CD4-positive, alpha-beta T cell treated with Interleukin-21 for 1 hour (primary cell): ENCODE results near the gene CEP112.

Source experiments
- DNase-seq: peaks from one replicate; pipeline ENCODE4 v3.0.0-alpha.2; 2020

CEP112 gene

GRCh38 chr17:65975878-65976277 is 216.1 kb downstream of the CEP112 start:
- DNase-seq, result no peak

- DNase-seq, result no peak
Observed at GRCh38 chr17:65973237-65973636, 218.7 kb downstream of the CEP112 start.

- no peak for DNase-seq
Observed at GRCh38 chr17:65967372-65967771, 224.6 kb downstream of the CEP112 start.

GRCh38 chr17:65966072-65966695 is 225.7 kb downstream of the CEP112 start:
- DNase-seq, result no peak

GRCh38 chr17:65963179-65963578 is 228.8 kb downstream of the CEP112 start:
- no peak for DNase-seq

- DNase-seq, result no peak
Observed at GRCh38 chr17:65959630-65960029, 232.3 kb downstream of the CEP112 start.

- DNase-seq, result no peak
Observed at GRCh38 chr17:65956814-65957213, 235.1 kb downstream of the CEP112 start.

- DNase-seq, result no peak
Observed at GRCh38 chr17:65954148-65954449, 237.8 kb downstream of the CEP112 start.

GRCh38 chr17:65953316-65954147 is 238.4 kb downstream of the CEP112 start:
- DNase-seq, result no peak

- no peak for DNase-seq
Observed at GRCh38 chr17:65952586-65952985, 239.3 kb downstream of the CEP112 start.

- DNase-seq, result no peak
Observed at GRCh38 chr17:65952015-65952414, 239.9 kb downstream of the CEP112 start.

GRCh38 chr17:65947831-65948230 is 244.1 kb downstream of the CEP112 start:
- DNase-seq, result no peak

- no peak for DNase-seq
Observed at GRCh38 chr17:65942592-65942991, 249.3 kb downstream of the CEP112 start.

- no peak for DNase-seq
Observed at GRCh38 chr17:65941356-65941899, 250.5 kb downstream of the CEP112 start.

- no peak for DNase-seq
Observed at GRCh38 chr17:65936013-65936412, 255.9 kb downstream of the CEP112 start.

GRCh38 chr17:65933290-65933689 is 258.6 kb downstream of the CEP112 start:
- no peak for DNase-seq

- DNase-seq, result no peak
Observed at GRCh38 chr17:65931246-65932149, 260.4 kb downstream of the CEP112 start.

- no peak for DNase-seq
Observed at GRCh38 chr17:65930140-65930730, 261.7 kb downstream of the CEP112 start.

GRCh38 chr17:65926599-65926998 is 265.3 kb downstream of the CEP112 start:
- no peak for DNase-seq

- no peak for DNase-seq
Observed at GRCh38 chr17:65925606-65926307, 266.2 kb downstream of the CEP112 start.

GRCh38 chr17:65920996-65921395 is 270.9 kb downstream of the CEP112 start:
- no peak for DNase-seq

- DNase-seq, result no peak
Observed at GRCh38 chr17:65918916-65919315, 273.0 kb downstream of the CEP112 start.
